WTC11 (cell line): ENCODE results near the gene NPDC1. TPM values are rescaled to one million over a fixed set of nuclear protein-coding genes. Genes with fewer than 3 reads are reported as not detected.

Experiments
- ATAC-seq: fragments of 200-7000 bp; cut with Tn5 transposase; 2 replicates; pipeline ENCODE4 v1.10.0; 2021; ENCODE audit warnings: mild to moderate bottlenecking, moderate library complexity
- CTCF ChIA-PET: fragments of 300-600 bp; sonication (Branson Sonifier 250); formaldehyde crosslinking; loops from one replicate; lab custom pipeline; 2021; ENCODE audit warnings: antibody characterized with exemption; lab: Charles Lee
- POLR2A ChIA-PET: fragments of 350-600 bp; sonication (Branson Sonifier 250); formaldehyde crosslinking; loops from one replicate; lab custom pipeline; 2021; ENCODE audit warnings: antibody characterized with exemption; lab: Charles Lee
- DNase-seq: peaks from one replicate; pipeline ENCODE4 v3.0.0; 2021; ENCODE audit warnings: low spot score
- H3K27ac Mint-ChIP-seq: 2 replicates; pipeline ENCODE4 v1.8.0; 2021; ENCODE audit warnings: mixed read lengths
- H3K27me3 Mint-ChIP-seq: 2 replicates; pipeline ENCODE4 v1.8.0; 2021; ENCODE audit warnings: low read depth, mild to moderate bottlenecking, moderate library complexity, mixed read lengths
- H3K36me3 Mint-ChIP-seq: 2 replicates; pipeline ENCODE4 v1.8.0; 2021; ENCODE audit warnings: mixed read lengths
- H3K4me1 Mint-ChIP-seq: 2 replicates; pipeline ENCODE4 v1.8.0; 2022; ENCODE audit warnings: mixed read lengths
- H3K4me3 Mint-ChIP-seq: 2 replicates; pipeline ENCODE4 v1.8.0; 2021; ENCODE audit warnings: mild to moderate bottlenecking, moderate library complexity, mixed read lengths
- H3K9me3 Mint-ChIP-seq: 2 replicates; pipeline ENCODE4 v1.8.0; 2021; ENCODE audit warnings: mixed read lengths
- ARID4B ChIP-seq: sonication (generic); formaldehyde crosslinking; IDR thresholded peaks from 2 replicates; pipeline ENCODE4 v1.8.0; 2023; ENCODE audit warnings: missing genetic modification reagents, mild to moderate bottlenecking, borderline replicate concordance
- ATF2 ChIP-seq: sonication (generic); formaldehyde crosslinking; IDR thresholded peaks from 2 replicates; pipeline ENCODE4 v1.8.1; 2022; ENCODE audit warnings: low read depth, missing genetic modification reagents, borderline replicate concordance
- ATF6 ChIP-seq: sonication (generic); formaldehyde crosslinking; IDR thresholded peaks from 2 replicates; pipeline ENCODE4 v1.8.1; 2023; ENCODE audit warnings: mild to moderate bottlenecking, missing genetic modification reagents
- ELF4 ChIP-seq: sonication (generic); formaldehyde crosslinking; IDR thresholded peaks from 2 replicates; pipeline ENCODE4 v1.8.1; 2022; ENCODE audit warnings: low read depth, mild to moderate bottlenecking, moderate library complexity, missing genetic modification reagents
- ERG ChIP-seq: fragments of 250-450 bp; sonication (Bioruptor Pico); IDR thresholded peaks from 2 replicates; pipeline ENCODE4 v1.8.0; 2021; ENCODE audit warnings: mild to moderate bottlenecking
- FOXJ3 ChIP-seq: sonication (generic); formaldehyde crosslinking; IDR thresholded peaks from 2 replicates; pipeline ENCODE4 v1.9.0; 2021; ENCODE audit warnings: missing genetic modification reagents, mild to moderate bottlenecking, borderline replicate concordance
- GRHL2 ChIP-seq: fragments of 250-450 bp; sonication (Bioruptor Pico); IDR thresholded peaks from 2 replicates; pipeline ENCODE4 v1.8.0; 2022; ENCODE audit warnings: mild to moderate bottlenecking, moderate library complexity; ENCODE audit not compliant: insufficient replicate concordance, severe bottlenecking
- MAX ChIP-seq: sonication (generic); formaldehyde crosslinking; IDR thresholded peaks from 2 replicates; pipeline ENCODE4 v1.8.0; 2022; ENCODE audit warnings: mild to moderate bottlenecking, missing genetic modification reagents
- NFE2L1 ChIP-seq: sonication (generic); formaldehyde crosslinking; IDR thresholded peaks from 2 replicates; pipeline ENCODE4 v1.8.1; 2023; ENCODE audit warnings: missing genetic modification reagents
- PRDM15 ChIP-seq: sonication (generic); formaldehyde crosslinking; IDR thresholded peaks from 2 replicates; pipeline ENCODE4 v1.8.0; 2022; ENCODE audit warnings: missing genetic modification reagents
- SP1 ChIP-seq: sonication (generic); formaldehyde crosslinking; conservative IDR thresholded peaks from 2 replicates; pipeline ENCODE4 v1.8.1; 2022; ENCODE audit warnings: missing genetic modification reagents
- TEAD4 ChIP-seq: sonication (generic); formaldehyde crosslinking; IDR thresholded peaks from 2 replicates; pipeline ENCODE4 v1.8.0; 2022; ENCODE audit warnings: mild to moderate bottlenecking, missing genetic modification reagents
- TP53 ChIP-seq: sonication (generic); formaldehyde crosslinking; IDR thresholded peaks from 2 replicates; pipeline ENCODE4 v1.8.1; 2023; ENCODE audit warnings: mild to moderate bottlenecking, missing genetic modification reagents
- ZNF121 ChIP-seq: sonication (generic); formaldehyde crosslinking; IDR thresholded peaks from 2 replicates; pipeline ENCODE4 v1.8.0; 2023; ENCODE audit warnings: missing genetic modification reagents
- total RNA-seq: library from RNA; stranded (reverse); gene quantifications from 3 replicates; pipeline ENCODE4 v1.2.3, GENCODE V29; 2021

Gene NPDC1
- total RNA-seq, 1 experiment from 2014 or later, result 64.3 TPM

GRCh38 chr9:137011156-137011555 is 34.8 kb downstream of the NPDC1 start (continued):
- TF ChIP-seq ATF6 (CRISPR knock-in tag) (no peak), ZNF121 (CRISPR knock-in tag) (no peak)

- Mint-ChIP-seq H3K9me3 (peaks cover under 1% of the 10 kb centered on the region; the same call in 1 of the 2 replicates), H3K4me3 (no peak overlapping the region), H3K27me3 (peaks cover 1% of the 10 kb centered on the region; the same call in 1 of the 2 replicates), H3K36me3 (no peaks in the 10 kb centered on the region), H3K27ac (no peak overlapping the region), H3K4me1 (no peaks in the 10 kb centered on the region)
- CTCF ChIA-PET, result interaction anchor here (0.6 to 2.3 kb wide), 7 partner anchors 19 to 593 kb away, joined by 3 to 10 read pairs (median 4); partner anchors contain the start of gene ABCA2
- no peak for ATAC-seq
- no peak for DNase-seq
- POLR2A ChIA-PET, result interaction anchor here (1.0 kb wide), 1 partner anchor 10 kb away, joined by 3 read pairs; no protein-coding TSS in a partner anchor
- TF ChIP-seq SP1 (no peak), NFE2L1 (no peak), GRHL2 (no peak), ARID4B (CRISPR knock-in tag) (no peak), ELF4 (no peak), ERG (no peak), TP53 (CRISPR knock-in tag) (no peak), PRDM15 (CRISPR knock-in tag) (no peak), ATF2 (no peak), FOXJ3 (CRISPR knock-in tag) (no peak), MAX (no peak), TEAD4 (CRISPR knock-in tag) (no peak), ATF6 (CRISPR knock-in tag) (no peak), ZNF121 (CRISPR knock-in tag) (no peak)
These were observed 35.8 kb downstream of the NPDC1 start for GRCh38 chr9:137009938-137010732.
